Measurements from ENCODE around the gene OS9.

Gene OS9

GRCh38 chr12:57725851-57726150 is 31.9 kb downstream of the OS9 start (continued):
- TF ChIP-seq, protein P1, sequence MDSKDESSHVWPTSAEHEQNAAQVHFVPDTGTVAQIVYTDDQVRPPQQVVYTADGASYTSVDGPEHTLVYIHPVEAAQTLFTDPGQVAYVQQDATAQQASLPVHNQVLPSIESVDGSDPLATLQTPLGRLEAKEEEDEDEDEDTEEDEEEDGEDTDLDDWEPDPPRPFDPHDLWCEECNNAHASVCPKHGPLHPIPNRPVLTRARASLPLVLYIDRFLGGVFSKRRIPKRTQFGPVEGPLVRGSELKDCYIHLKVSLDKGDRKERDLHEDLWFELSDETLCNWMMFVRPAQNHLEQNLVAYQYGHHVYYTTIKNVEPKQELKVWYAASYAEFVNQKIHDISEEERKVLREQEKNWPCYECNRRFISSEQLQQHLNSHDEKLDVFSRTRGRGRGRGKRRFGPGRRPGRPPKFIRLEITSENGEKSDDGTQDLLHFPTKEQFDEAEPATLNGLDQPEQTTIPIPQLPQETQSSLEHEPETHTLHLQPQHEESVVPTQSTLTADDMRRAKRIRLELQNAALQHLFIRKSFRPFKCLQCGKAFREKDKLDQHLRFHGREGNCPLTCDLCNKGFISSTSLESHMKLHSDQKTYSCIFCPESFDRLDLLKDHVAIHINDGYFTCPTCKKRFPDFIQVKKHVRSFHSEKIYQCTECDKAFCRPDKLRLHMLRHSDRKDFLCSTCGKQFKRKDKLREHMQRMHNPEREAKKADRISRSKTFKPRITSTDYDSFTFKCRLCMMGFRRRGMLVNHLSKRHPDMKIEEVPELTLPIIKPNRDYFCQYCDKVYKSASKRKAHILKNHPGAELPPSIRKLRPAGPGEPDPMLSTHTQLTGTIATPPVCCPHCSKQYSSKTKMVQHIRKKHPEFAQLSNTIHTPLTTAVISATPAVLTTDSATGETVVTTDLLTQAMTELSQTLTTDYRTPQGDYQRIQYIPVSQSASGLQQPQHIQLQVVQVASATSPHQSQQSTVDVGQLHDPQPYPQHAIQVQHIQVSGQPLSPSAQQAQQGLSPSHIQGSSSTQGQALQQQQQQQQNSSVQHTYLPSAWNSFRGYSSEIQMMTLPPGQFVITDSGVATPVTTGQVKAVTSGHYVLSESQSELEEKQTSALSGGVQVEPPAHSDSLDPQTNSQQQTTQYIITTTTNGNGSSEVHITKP (tag by site-specific recombination; IDR thresholded peaks at IDR 0.05) = peak; percentile 86
- TF ChIP-seq, protein P2, sequence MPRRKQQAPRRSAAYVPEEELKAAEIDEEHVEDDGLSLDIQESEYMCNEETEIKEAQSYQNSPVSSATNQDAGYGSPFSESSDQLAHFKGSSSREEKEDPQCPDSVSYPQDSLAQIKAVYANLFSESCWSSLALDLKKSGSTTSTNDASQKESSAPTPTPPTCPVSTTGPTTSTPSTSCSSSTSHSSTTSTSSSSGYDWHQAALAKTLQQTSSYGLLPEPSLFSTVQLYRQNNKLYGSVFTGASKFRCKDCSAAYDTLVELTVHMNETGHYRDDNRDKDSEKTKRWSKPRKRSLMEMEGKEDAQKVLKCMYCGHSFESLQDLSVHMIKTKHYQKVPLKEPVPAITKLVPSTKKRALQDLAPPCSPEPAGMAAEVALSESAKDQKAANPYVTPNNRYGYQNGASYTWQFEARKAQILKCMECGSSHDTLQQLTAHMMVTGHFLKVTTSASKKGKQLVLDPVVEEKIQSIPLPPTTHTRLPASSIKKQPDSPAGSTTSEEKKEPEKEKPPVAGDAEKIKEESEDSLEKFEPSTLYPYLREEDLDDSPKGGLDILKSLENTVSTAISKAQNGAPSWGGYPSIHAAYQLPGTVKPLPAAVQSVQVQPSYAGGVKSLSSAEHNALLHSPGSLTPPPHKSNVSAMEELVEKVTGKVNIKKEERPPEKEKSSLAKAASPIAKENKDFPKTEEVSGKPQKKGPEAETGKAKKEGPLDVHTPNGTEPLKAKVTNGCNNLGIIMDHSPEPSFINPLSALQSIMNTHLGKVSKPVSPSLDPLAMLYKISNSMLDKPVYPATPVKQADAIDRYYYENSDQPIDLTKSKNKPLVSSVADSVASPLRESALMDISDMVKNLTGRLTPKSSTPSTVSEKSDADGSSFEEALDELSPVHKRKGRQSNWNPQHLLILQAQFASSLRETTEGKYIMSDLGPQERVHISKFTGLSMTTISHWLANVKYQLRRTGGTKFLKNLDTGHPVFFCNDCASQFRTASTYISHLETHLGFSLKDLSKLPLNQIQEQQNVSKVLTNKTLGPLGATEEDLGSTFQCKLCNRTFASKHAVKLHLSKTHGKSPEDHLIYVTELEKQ (tag by site-specific recombination; IDR thresholded peaks at IDR 0.05; ENCODE audit: borderline replicate concordance) = no peak
- TF ChIP-seq IKZF3 (tag by site-specific recombination; IDR thresholded peaks at IDR 0.05) = peak; percentile 55; the same call in 1 of the 2 replicates

- H3K4me3 ChIP-seq (ENCODE audit: low read depth, low read length) = peak overlapping the region; percentile 76
- POLR2A ChIA-PET = interaction anchor here (0.6 to 2.2 kb wide), 8 partner anchors 8 to 222 kb away, joined by 3 to 15 read pairs (median 4); partner anchors contain the start of genes ARHGEF25, CDK4, EEF1AKMT3 and METTL1
- H3K9me3 ChIP-seq (ENCODE audit: control insufficient read depth, insufficient read depth, low read depth, low read length) = no peaks in the 10 kb centered on the region
- H3K4me1 ChIP-seq (ENCODE audit: control insufficient read depth, insufficient read depth, low read length) = no peaks in the 10 kb centered on the region
- peaks cover 3 to 6% of the 10 kb centered on the region in 2 experiments; a peak in 2 of 3 replicates for H3K36me3 ChIP-seq (ENCODE audit: control insufficient read depth in 2 of 2, insufficient read depth in 1 of 2, low read length in 2 of 2)
- peak overlapping the region; percentile 82 for H3K27ac ChIP-seq (ENCODE audit: extremely low read depth, low read depth, low read length)
- CTCF ChIA-PET = interaction anchor here (0.6 to 4.6 kb wide), 22 partner anchors 10 to 1035 kb away, joined by 3 to 55 read pairs (median 6); partner anchors contain the start of genes ARHGEF25, OS9, TSFM and TSPAN31
- TF ChIP-seq ZNF239 (tag by site-specific recombination; IDR thresholded peaks at IDR 0.05) (no peak), ZNF473 (tag by site-specific recombination; IDR thresholded peaks at IDR 0.05) (no peak), ZNF837 (tag by site-specific recombination; IDR thresholded peaks at IDR 0.05) (no peak), SCRT1 (tag by site-specific recombination; IDR thresholded peaks at IDR 0.05; ENCODE audit: borderline replicate concordance) (no peak), ATF2 (tag by site-specific recombination; IDR thresholded peaks at IDR 0.05; ENCODE audit: low read depth) (no peak), ZNF302 (tag by site-specific recombination; IDR thresholded peaks at IDR 0.05; ENCODE audit: low read depth) (no peak), MYNN (tag by site-specific recombination; IDR thresholded peaks at IDR 0.05; ENCODE audit: borderline replicate concordance) (no peak), KLF16 (tag by site-specific recombination; IDR thresholded peaks at IDR 0.05) (peak; percentile 89), ZNF501 (tag by site-specific recombination; IDR thresholded peaks at IDR 0.05) (peak; percentile 96), ZNF792 (tag by site-specific recombination; IDR thresholded peaks at IDR 0.05) (no peak), ZNF843 (tag by site-specific recombination; IDR thresholded peaks at IDR 0.05) (peak; percentile 76), ZNF571 (tag by site-specific recombination; IDR thresholded peaks at IDR 0.05) (no peak), OVOL3 (tag by site-specific recombination; IDR thresholded peaks at IDR 0.05) (no peak), ZNF24 (tag by site-specific recombination; IDR thresholded peaks at IDR 0.05) (peak; percentile 60; the same call in 1 of the 2 replicates), ZNF23 (tag by site-specific recombination; IDR thresholded peaks at IDR 0.05; ENCODE audit: borderline replicate concordance) (no peak), YY2 (tag by site-specific recombination; IDR thresholded peaks at IDR 0.05) (no peak), ZNF529 (tag by site-specific recombination; IDR thresholded peaks at IDR 0.05; ENCODE audit: insufficient replicate concordance) (no peak), SP3 (tag by site-specific recombination; IDR thresholded peaks at IDR 0.05) (peak; percentile 87), ZNF548 (tag by site-specific recombination; IDR thresholded peaks at IDR 0.05) (no peak), ZNF707 (tag by site-specific recombination; IDR thresholded peaks at IDR 0.05) (0 out of 2 replicates have a peak, but pooled peaks have one; percentile 31), FEZF1 (tag by site-specific recombination; IDR thresholded peaks at IDR 0.05) (no peak), ZNF140 (tag by site-specific recombination; IDR thresholded peaks at IDR 0.05) (no peak), ZNF610 (tag by site-specific recombination; IDR thresholded peaks at IDR 0.05; ENCODE audit: borderline replicate concordance) (no peak), ZSCAN4 (tag by site-specific recombination; IDR thresholded peaks at IDR 0.05) (peak; percentile 60), ZNF626 (tag by site-specific recombination; IDR thresholded peaks at IDR 0.05) (no peak)
These were observed 32.4 kb downstream of the OS9 start for GRCh38 chr12:57726151-57726883.

Data from HEK293 (cell line).